ENCODE data around the gene NPFFR1.
A peak's percentile ranks its signal among the peaks of the same experiment; 100 is the strongest.

NPFFR1 gene

DNA sequence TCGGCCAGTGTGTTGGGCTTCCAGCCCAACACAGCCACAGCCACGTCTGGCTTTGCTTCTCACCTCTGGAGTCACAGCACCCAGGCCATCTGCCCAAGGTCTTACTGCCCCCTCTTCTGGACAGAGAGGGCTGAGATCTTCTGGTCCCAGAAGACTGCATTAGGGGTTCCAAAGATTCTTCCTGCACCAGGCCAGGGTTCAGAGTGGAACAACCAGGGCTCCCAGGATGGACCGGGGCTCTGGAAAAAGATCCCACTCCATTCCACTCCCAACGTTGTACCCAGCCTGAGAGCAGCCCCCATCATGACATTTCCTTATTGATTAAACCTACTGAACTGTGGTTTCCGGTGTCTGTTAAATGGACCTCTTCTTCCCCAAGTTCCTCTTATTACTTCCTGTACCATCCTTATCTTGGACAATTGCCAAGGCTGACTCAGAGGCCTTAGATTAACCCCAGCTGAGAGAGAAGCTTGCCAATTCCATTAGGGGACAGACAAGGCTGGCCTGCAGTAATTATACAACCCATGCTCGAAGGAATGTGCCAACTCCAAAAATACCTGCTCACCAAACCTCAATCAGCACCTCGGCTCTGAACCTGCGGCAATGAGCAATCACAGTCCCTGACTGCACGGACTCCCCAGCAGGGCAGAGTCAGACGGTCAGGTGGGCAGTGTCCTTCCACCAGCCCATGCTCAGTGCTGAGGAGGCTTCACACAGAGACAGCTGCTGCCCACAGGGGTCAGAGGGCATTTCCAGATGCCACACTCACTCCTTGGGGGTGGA is 47.9 kb upstream of the NPFFR1 start (continued):
- no peak for TF ChIP-seq ZNF239 (tag by site-specific recombination; IDR thresholded peaks at IDR 0.05)
- no peak for TF ChIP-seq ZNF138 (tag by site-specific recombination; IDR thresholded peaks at IDR 0.05; ENCODE audit: borderline replicate concordance)
- no peak for TF ChIP-seq KLF10 (tag by site-specific recombination; IDR thresholded peaks at IDR 0.05)
- TF ChIP-seq ZFP69B (tag by site-specific recombination; IDR thresholded peaks at IDR 0.05) = no peak
- TF ChIP-seq ZNF776 (tag by site-specific recombination; IDR thresholded peaks at IDR 0.05; ENCODE audit: borderline replicate concordance) = no peak
- 0 out of 2 replicates have a peak, but pooled peaks have one; percentile 52 for TF ChIP-seq ZBTB17 (tag by site-specific recombination; IDR thresholded peaks at IDR 0.05)
- TF ChIP-seq ZNF394 (tag by site-specific recombination; IDR thresholded peaks at IDR 0.05; ENCODE audit: borderline replicate concordance) = peak; percentile 78; the same call in 1 of the 2 replicates
- TF ChIP-seq, protein P1, sequence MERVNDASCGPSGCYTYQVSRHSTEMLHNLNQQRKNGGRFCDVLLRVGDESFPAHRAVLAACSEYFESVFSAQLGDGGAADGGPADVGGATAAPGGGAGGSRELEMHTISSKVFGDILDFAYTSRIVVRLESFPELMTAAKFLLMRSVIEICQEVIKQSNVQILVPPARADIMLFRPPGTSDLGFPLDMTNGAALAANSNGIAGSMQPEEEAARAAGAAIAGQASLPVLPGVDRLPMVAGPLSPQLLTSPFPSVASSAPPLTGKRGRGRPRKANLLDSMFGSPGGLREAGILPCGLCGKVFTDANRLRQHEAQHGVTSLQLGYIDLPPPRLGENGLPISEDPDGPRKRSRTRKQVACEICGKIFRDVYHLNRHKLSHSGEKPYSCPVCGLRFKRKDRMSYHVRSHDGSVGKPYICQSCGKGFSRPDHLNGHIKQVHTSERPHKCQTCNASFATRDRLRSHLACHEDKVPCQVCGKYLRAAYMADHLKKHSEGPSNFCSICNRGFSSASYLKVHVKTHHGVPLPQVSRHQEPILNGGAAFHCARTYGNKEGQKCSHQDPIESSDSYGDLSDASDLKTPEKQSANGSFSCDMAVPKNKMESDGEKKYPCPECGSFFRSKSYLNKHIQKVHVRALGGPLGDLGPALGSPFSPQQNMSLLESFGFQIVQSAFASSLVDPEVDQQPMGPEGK (tag by site-specific recombination; IDR thresholded peaks at IDR 0.05) = 0 out of 2 replicates have a peak, but pooled peaks have one; percentile 29
- TF ChIP-seq, protein P2, sequence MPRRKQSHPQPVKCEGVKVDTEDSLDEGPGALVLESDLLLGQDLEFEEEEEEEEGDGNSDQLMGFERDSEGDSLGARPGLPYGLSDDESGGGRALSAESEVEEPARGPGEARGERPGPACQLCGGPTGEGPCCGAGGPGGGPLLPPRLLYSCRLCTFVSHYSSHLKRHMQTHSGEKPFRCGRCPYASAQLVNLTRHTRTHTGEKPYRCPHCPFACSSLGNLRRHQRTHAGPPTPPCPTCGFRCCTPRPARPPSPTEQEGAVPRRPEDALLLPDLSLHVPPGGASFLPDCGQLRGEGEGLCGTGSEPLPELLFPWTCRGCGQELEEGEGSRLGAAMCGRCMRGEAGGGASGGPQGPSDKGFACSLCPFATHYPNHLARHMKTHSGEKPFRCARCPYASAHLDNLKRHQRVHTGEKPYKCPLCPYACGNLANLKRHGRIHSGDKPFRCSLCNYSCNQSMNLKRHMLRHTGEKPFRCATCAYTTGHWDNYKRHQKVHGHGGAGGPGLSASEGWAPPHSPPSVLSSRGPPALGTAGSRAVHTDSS (tag by site-specific recombination; IDR thresholded peaks at IDR 0.05) = no peak
- TF ChIP-seq ZNF324 (tag by site-specific recombination; IDR thresholded peaks at IDR 0.05) = no peak
- TF ChIP-seq ZNF791 (tag by site-specific recombination; IDR thresholded peaks at IDR 0.05) = no peak
- TF ChIP-seq, protein P3, sequence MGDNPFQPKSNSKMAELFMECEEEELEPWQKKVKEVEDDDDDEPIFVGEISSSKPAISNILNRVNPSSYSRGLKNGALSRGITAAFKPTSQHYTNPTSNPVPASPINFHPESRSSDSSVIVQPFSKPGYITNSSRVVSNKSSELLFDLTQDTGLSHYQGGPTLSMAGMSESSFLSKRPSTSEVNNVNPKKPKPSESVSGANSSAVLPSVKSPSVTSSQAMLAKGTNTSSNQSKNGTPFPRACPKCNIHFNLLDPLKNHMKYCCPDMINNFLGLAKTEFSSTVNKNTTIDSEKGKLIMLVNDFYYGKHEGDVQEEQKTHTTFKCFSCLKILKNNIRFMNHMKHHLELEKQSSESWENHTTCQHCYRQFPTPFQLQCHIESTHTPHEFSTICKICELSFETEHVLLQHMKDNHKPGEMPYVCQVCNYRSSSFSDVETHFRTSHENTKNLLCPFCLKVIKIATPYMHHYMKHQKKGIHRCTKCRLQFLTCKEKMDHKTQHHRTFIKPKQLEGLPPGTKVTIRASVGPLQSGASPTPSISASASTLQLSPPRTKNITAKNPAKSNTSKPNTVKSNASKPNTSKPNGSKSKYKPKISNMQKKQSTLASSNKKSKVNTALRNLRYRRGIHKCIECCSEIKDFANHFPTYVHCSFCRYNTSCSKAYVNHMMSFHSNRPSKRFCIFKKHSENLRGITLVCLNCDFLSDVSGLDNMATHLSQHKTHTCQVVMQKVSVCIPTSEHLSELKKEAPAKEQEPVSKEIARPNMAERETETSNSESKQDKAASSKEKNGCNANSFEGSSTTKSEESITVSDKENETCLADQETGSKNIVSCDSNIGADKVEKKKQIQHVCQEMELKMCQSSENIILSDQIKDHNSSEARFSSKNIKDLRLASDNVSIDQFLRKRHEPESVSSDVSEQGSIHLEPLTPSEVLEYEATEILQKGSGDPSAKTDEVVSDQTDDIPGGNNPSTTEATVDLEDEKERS (tag by site-specific recombination; IDR thresholded peaks at IDR 0.05) = no peak
- no peak for TF ChIP-seq ZNF350 (tag by site-specific recombination; IDR thresholded peaks at IDR 0.05)
- TF ChIP-seq SP3 (tag by site-specific recombination; IDR thresholded peaks at IDR 0.05) = no peak
- TF ChIP-seq ZNF221 (tag by site-specific recombination; IDR thresholded peaks at IDR 0.05; ENCODE audit: borderline replicate concordance) = no peak
- no peak for TF ChIP-seq ZNF48 (tag by site-specific recombination; IDR thresholded peaks at IDR 0.05)
- no peak for TF ChIP-seq ZNF76 (tag by site-specific recombination; IDR thresholded peaks at IDR 0.05; ENCODE audit: borderline replicate concordance, low read depth)
- no peak for TF ChIP-seq ZNF473 (tag by site-specific recombination; IDR thresholded peaks at IDR 0.05)
- no peak for TF ChIP-seq KLF1 (tag by site-specific recombination; IDR thresholded peaks at IDR 0.05)
- TF ChIP-seq, protein P4, sequence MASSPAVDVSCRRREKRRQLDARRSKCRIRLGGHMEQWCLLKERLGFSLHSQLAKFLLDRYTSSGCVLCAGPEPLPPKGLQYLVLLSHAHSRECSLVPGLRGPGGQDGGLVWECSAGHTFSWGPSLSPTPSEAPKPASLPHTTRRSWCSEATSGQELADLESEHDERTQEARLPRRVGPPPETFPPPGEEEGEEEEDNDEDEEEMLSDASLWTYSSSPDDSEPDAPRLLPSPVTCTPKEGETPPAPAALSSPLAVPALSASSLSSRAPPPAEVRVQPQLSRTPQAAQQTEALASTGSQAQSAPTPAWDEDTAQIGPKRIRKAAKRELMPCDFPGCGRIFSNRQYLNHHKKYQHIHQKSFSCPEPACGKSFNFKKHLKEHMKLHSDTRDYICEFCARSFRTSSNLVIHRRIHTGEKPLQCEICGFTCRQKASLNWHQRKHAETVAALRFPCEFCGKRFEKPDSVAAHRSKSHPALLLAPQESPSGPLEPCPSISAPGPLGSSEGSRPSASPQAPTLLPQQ (tag by site-specific recombination; IDR thresholded peaks at IDR 0.05) = 0 out of 2 replicates have a peak, but pooled peaks have one; percentile 15
- TF ChIP-seq HOXD13 (CRISPR knock-in tag; IDR thresholded peaks at IDR 0.05; ENCODE audit: borderline replicate concordance) = no peak
- TF ChIP-seq SCRT2 (tag by site-specific recombination; IDR thresholded peaks at IDR 0.05) = no peak
- peak; percentile 54; the same call in 1 of the 2 replicates for TF ChIP-seq ZNF843 (tag by site-specific recombination; IDR thresholded peaks at IDR 0.05)
- TF ChIP-seq, protein P5, sequence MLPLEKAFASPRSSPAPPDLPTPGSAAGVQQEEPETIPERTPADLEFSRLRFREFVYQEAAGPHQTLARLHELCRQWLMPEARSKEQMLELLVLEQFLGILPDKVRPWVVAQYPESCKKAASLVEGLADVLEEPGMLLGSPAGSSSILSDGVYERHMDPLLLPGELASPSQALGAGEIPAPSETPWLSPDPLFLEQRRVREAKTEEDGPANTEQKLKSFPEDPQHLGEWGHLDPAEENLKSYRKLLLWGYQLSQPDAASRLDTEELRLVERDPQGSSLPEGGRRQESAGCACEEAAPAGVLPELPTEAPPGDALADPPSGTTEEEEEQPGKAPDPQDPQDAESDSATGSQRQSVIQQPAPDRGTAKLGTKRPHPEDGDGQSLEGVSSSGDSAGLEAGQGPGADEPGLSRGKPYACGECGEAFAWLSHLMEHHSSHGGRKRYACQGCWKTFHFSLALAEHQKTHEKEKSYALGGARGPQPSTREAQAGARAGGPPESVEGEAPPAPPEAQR (tag by site-specific recombination; IDR thresholded peaks at IDR 0.05) = no peak
- no peak for TF ChIP-seq ZBTB48 (tag by site-specific recombination; IDR thresholded peaks at IDR 0.05)
- no peak for TF ChIP-seq ATF2 (tag by site-specific recombination; IDR thresholded peaks at IDR 0.05; ENCODE audit: low read depth)
- no peak for TF ChIP-seq SCRT1 (tag by site-specific recombination; IDR thresholded peaks at IDR 0.05; ENCODE audit: borderline replicate concordance)

All from HEK293 (cell line).